Cardiac septum (tissue), 1 donor: ENCODE results near the gene LIG4. TPM values are rescaled to one million over a fixed set of nuclear protein-coding genes. Genes with fewer than 3 reads are reported as not detected.
"Not testable (repeated sequence)": the region's sequence is repeated elsewhere in the genome, so short reads cannot be mapped to it uniquely, and the experiment has no call there.

Experiments
- DNase-seq: peaks from one replicate; pipeline ENCODE4 v3.0.0-alpha.2; 2020; ENCODE audit warnings: low spot score
- intact Hi-C: fragments of 100-400 bp; cut with DNase I; formaldehyde crosslinking; loops from one replicate; pipeline ENCODE4 v1.14.0; 2022
- long read RNA-seq: library from polyadenylated mRNA; unstranded; transcript quantifications from one replicate; pipeline ENCODE4 v2.0.0, GENCODE V29; 2021
- total RNA-seq: library from RNA; stranded (reverse); fragmentation: NEBNext Ultra II Directional; extraction: Animal tissue kit (Norgen Biotek cat#: 25700); gene quantifications from one replicate; pipeline ENCODE4 v1.2.1, GENCODE V29; 2021
- donor health status: DM: no; HTN: no; CAD: no.

Gene LIG4
- 11.4 TPM for total RNA-seq
- long read RNA-seq, full-length matches to known transcripts: 12 of 18 reads
- long read RNA-seq, partial matches to known transcripts: 0 of 18 reads
- long read RNA-seq, other reads (novel, unspliced or antisense): 6 of 18 reads

- intact Hi-C loops: no loop called here
- peak; percentile 96 for DNase-seq
Observed at GRCh38 chr13:108215436-108215835, at the start of gene LIG4. Gene LIG4 (minus strand): TSS chr13:108215536. CDS start chr13:108211268, 4,268 bp downstream.

GRCh38 chr13:108263621-108264355 lies 48.5 kb upstream of the LIG4 start:
- no peak for DNase-seq
- intact Hi-C loops: no loop called here

- intact Hi-C loops: no loop called here
- no peak for DNase-seq
Observed at GRCh38 chr13:108257248-108257647, 41.9 kb upstream of the LIG4 start.

DNA sequence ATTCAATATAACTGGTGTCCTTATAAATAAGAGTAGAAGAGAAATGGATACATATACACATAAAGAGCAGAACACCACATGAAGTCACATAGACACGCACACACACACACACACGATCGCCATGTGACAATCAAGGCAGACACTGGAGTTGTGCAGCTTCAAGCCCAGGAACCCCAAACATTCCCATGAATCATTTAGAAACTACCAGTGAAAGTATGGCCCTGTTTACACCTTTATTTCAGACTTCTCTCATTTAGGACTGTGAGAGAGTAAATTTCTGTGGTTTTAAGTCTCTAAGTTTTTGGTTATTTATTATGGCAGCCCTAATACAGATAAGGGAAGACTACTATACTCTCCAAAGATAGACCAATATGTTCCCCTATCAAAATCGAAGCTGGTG lies 33.8 kb upstream of the LIG4 start:
- intact Hi-C loops: no loop called here
- no peak for DNase-seq

DNA sequence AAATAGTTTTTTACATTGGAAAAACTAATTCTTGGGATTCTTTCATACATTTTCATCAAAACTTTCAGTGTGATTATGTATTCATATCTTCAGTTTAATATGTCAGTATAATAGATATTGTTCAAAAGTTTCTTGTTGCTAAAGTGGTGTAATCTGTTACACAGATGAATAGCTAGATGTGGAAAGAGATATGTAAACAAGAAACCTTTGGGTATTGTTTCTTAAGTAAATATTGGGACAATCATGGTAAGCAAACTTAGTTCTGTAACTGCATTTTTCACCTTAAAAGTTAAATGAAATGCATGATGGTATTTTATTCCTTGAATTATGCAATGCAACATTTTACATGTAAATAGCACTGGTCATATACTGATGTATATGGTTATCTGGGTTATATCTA lies 15.0 kb upstream of the LIG4 start:
- intact Hi-C loops: no loop called here
- DNase-seq: no peak

DNA sequence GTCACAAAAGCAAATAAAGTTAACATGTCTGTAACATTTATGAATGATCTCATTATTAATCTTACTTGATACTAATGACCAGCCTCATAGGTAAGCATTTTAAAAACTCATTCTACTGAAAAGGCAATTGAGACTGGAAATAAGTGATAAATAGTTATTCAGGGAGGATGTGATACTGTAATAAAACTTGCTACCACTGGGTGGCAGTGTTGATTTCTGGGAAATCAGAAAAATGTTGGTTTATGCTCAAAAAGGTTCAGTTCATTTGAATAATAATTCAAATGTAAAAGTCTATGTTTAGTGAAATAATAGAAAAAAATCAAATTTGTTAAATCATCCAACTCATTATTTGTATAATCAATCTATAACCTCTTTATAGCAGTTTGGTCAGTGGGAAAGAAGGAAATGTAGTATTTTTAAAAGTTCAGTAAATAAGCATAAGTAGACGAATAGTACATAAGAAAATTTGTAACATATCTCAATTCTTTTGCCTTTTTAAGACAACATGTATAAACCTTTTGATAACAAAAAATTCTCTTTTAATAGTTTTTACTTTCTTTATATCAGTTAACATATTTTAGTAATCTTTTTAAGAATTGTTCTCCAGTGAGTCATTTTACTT lies 12.4 kb upstream of the LIG4 start:
- DNase-seq: no peak
- intact Hi-C loops: no loop called here

- intact Hi-C loops: no loop called here
- DNase-seq: no peak
Observed at GRCh38 chr13:108226184-108226583, 10.8 kb upstream of the LIG4 start.

- DNase-seq: no peak
- intact Hi-C loops: no loop called here
Observed at GRCh38 chr13:108225440-108225839, 10.1 kb upstream of the LIG4 start.

DNA sequence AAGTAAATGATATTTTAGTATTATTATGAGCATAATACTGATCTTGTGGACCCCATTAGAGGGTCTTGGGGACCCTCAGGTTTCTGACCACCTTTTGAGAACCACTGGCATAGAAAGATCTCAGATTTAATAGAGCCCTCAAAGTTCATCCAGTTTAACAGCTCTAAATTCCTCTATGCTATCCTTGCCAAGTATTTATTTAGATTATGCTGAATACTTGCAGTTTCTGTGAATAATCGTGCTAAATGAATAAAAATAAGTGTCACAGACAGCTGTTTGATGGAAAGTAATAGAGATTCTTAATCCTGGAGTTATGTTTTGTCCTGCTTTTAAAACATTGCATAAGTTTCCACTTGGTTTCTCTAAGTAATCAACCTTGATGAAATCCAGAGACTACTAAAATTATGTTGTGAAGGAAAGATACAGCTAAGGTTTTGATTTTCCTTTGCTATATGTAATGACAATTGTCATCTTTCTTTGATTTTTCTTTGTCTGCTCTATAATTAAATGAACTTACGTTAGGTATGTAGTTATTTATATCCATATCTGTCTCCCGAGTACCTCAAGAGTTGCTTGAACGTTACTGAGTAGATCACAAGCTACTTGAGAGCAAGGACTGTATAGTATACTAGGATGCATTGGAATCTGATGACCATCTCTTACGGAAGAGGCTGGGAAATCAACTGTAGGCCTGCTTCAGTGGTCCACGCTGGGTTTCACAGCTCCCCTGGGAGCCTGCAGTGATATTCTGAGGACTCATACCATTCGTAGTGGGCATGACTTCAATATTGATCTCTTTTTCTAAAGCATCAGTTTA lies 8.6 kb upstream of the LIG4 start:
- intact Hi-C loops: no loop called here
- no peak for DNase-seq

GRCh38 chr13:108220041-108220440 lies 4.7 kb upstream of the LIG4 start:
- intact Hi-C loops: no loop called here
- no peak for DNase-seq

GRCh38 chr13:108218044-108218974 lies 3.0 kb upstream of the LIG4 start, which contains the start of gene ABHD13:
Gene ABHD13 (plus strand): TSS chr13:108218392. CDS start chr13:108229219, 10,827 bp downstream.
- intact Hi-C loops: no loop called here
- DNase-seq: peak; percentile 95

DNA sequence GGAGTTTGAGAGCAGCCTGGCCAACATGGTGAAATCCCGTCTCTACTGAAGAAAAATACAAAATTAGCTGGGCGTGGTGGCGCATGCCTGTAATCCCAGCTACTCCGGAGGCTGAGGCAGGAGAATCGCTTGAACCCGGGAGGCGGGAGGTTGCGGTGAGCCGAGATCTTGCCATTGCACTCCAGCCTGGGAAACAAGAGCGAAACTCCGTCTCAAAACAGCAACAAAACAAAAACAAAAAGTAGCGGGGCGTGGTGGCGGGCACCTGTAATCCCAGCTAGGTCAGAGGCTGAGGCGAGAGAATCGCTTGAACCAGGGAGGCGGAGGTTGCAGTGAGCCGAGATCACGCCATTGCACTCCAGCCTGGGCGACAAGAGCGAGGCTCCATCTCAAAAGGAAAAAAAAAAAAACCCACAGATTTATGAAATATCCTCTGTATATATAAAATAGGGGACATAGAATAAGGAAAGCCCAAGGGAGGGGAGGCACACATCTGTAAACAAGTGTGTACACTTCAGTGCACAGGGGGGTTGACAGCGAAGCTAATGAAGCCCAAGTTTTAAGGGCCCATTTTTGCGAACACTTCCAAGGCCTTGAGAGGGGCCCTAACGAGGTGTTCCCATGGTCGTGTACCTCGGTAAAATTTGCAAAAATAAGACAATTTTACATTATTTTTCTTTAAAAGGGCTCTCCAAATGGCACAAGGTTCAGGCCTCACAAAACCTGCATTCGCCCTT lies 2.1 kb upstream of the LIG4 start:
- intact Hi-C loops: not testable (repeated sequence)

GRCh38 chr13:108214441-108215271 lies 680 bp downstream of the LIG4 start:
- DNase-seq: no peak
- intact Hi-C loops: no loop called here

More for the DNA sequence above, 2.1 kb upstream of the LIG4 start:
- not testable (repeated sequence) for DNase-seq

DNA sequence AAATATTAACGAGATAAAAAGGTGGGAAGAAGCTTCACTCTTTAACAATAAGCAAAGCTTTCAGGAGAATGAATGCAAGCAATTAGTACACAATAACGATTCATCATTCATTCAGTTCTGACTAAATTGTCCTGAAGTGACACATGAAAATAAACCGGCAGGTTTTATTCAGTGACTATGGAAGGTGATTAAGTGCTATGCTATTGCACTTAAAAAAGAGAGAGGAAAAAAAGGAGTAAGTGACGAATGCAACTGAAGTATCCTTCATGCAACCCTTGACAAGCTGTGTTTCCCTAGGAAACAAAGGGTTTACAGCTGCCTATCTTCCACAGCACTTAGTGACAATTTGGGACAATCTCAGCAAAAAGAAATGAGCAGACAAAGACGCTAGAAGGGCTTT lies 1.4 kb downstream of the LIG4 start:
- intact Hi-C loops: no loop called here
- DNase-seq: no peak

- DNase-seq: no peak
Observed at GRCh38 chr13:108212886-108213285, 2.5 kb downstream of the LIG4 start.

DNA sequence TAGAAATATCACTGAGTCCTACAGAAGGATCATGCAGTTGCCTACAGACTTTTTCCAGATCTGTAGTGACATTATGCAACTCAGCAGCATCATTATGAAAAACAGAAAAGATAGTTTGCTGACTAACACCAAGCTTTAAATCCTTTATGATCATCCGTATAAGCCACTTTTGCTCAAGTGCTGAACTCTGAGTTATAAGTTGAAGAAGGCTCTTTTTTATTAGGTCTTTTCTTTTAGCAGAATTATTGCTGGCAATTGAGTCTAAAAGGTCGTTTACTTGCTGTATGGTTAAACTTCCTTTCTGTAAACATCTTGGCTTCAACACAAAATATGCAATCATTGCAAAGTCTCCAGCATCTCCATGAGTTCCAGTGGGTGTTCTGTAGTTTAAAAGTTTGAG lies 4.8 kb downstream of the LIG4 start:
- no peak for DNase-seq
- intact Hi-C loops: no loop called here

More at GRCh38 chr13:108212886-108213285, 2.5 kb downstream of the LIG4 start:
- intact Hi-C loops: no loop called here

DNA sequence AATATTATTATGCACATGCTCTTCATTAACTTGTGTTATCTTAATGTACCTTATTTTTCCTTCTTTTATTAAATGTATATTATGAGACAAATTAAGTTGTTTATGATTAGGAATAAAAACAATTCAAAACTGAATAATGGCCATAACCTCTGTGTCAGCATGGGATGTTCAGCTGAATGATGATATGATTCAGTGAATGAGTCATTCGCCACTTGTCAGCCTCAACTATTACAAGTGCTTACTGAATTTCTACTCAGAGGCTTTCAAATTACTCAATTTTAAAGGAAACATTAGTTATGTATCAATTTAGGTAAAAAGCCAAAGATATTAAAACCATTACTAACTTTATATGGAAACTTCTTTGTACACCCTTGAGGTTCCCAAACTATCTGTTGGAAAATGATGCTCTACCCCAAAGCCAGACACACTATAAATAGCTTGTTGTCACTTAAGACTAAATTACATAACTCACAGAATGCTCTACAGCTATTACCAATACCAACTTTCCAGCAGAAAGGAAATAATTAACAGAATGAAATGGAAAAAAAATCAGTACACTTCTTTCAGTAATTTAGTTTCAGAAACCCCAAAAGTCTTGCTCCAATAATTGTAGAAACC lies 14.4 kb downstream of the LIG4 start:
- intact Hi-C loops: no loop called here

More for the DNA sequence above, 14.4 kb downstream of the LIG4 start:
- no peak for DNase-seq
